ENCODE data around the gene EIF3F. TPM values are rescaled to one million over a fixed set of nuclear protein-coding genes. Genes with fewer than 3 reads are reported as not detected.
A peak's percentile ranks its signal among the peaks of the same experiment; 100 is the strongest.

Gene EIF3F
- total and polyA plus RNA-seq, 2 of the 8 experiments (the other 6 are each of a cell fraction or from before 2014, with no cell fraction given), result 222 to 388 TPM

- ChIA-PET CTCF (ENCODE audit: partially characterized antibody) (interaction anchor here (1.0 to 31.7 kb wide), 6 partner anchors 8 to 42 kb away, joined by 3 to 1283 read pairs (median 24); partner anchors contain the start of gene TUB), POLR2A (ENCODE audit: partially characterized antibody) (no interaction called here)
- FAIRE-seq (no peak), DNase-seq (ENCODE audit: low read depth in 1 of 2, low spot score in 2 of 2) (peak in 1 of 2 experiments; percentile 24)
- WGBS, 2 experiments (ENCODE audit: extremely low coverage in 1 of 2, insufficient coverage in 1 of 2, insufficient read length in 1 of 2, insufficient replicate concordance in 2 of 2, low coverage in 1 of 2, low lambda C conversion rate in 2 of 2, missing lambda C conversion rate in 1 of 2), result 94% methylated on average over 3 of the region's 3 CpGs; no CpG with 5 or more reads in 1 of the 2 experiments
- Histone ChIP-seq H4K8ac (ENCODE audit: extremely low read depth, insufficient read depth, low read length) (no peak overlapping the region), H3K23ac (ENCODE audit: insufficient read length) (no peak overlapping the region), H2BK120ac (replicated peaks; ENCODE audit: low read depth, low read length) (no peak overlapping the region), H3K36me3 (ENCODE audit: control insufficient read depth in 2 of 4, insufficient read depth in 4 of 4, low read length in 3 of 4) (no peaks in the 10 kb centered on the region), H3K9ac (replicated peaks in 1 of 4; ENCODE audit: extremely low read depth in 1 of 4, low read depth in 3 of 4, low read length in 3 of 4) (no peak overlapping the region), H2AK5ac (ENCODE audit: low read depth, low read length) (no peak overlapping the region), H3K56ac (replicated peaks; ENCODE audit: insufficient read length, low read depth, low read length) (no peak overlapping the region), H3K14ac (ENCODE audit: insufficient read length) (no peak overlapping the region), H4K20me1 (replicated peaks in 1 of 2; ENCODE audit: control insufficient read depth in 1 of 2, insufficient read depth in 2 of 2, low read length in 2 of 2) (no peaks in the 10 kb centered on the region), H3K9me3 (ENCODE audit: insufficient read depth in 2 of 2, low read depth in 1 of 2, low read length in 1 of 2) (no peaks in the 10 kb centered on the region), H2BK15ac (ENCODE audit: low read length) (no peak overlapping the region), H2BK20ac (ENCODE audit: low read length) (no peak overlapping the region; the same call in 1 of the 2 replicates), H2BK12ac (ENCODE audit: low read depth, low read length) (no peak overlapping the region), H3K79me2 (ENCODE audit: control insufficient read depth in 1 of 2, insufficient read depth in 2 of 2, low read length in 2 of 2) (no peaks in the 10 kb centered on the region), H2BK5ac (ENCODE audit: low read depth, low read length) (no peak overlapping the region), H3K18ac (ENCODE audit: extremely low read depth, low read length) (no peak overlapping the region), H3K4me1 (replicated peaks in 1 of 4; ENCODE audit: control insufficient read depth in 3 of 4, insufficient read depth in 4 of 4, low read length in 3 of 4) (no peaks in the 10 kb centered on the region), H4K5ac (ENCODE audit: insufficient read length, low read depth, low read length) (no peak overlapping the region), H3K27ac (ENCODE audit: low read depth, low read length) (no peak overlapping the region), H3K4ac (replicated peaks; ENCODE audit: insufficient read length, low read depth, low read length) (no peak overlapping the region), H3K79me1 (ENCODE audit: low read depth, low read length) (no peaks in the 10 kb centered on the region), H3K4me3 (ENCODE audit: extremely low read depth in 1 of 4, insufficient read depth in 2 of 4, low read depth in 3 of 4, low read length in 4 of 4) (no peak overlapping the region), H4K91ac (replicated peaks; ENCODE audit: insufficient read length, low read length) (no peak overlapping the region), H2AFZ (ENCODE audit: low read length) (no peak overlapping the region), H3K27me3 (replicated peaks in 1 of 4; ENCODE audit: control insufficient read depth in 3 of 4, extremely low read depth in 1 of 4, insufficient read depth in 3 of 4, low read length in 3 of 4) (no peaks in the 10 kb centered on the region), H3K23me2 (ENCODE audit: low read depth, low read length) (no peaks in the 10 kb centered on the region), H3K4me2 (ENCODE audit: insufficient read depth in 1 of 2, low read depth in 2 of 2, low read length in 2 of 2) (no peak overlapping the region)
- TF ChIP-seq EP300 (IDR thresholded peaks at IDR 0.05; ENCODE audit: borderline replicate concordance in 1 of 2, low read depth in 2 of 2, low read length in 2 of 2), result no peak
- TF ChIP-seq TAF1 (IDR thresholded peaks at IDR 0.05; ENCODE audit: low read depth, low read length), result no peak
- no peak for TF ChIP-seq SIN3A (conservative IDR thresholded peaks at IDR 0.05 in 1 of 2, IDR thresholded peaks at IDR 0.05 in 1 of 2; ENCODE audit: low read depth in 1 of 2, low read length in 2 of 2)
- no peak for TF ChIP-seq POU5F1 (IDR thresholded peaks at IDR 0.05; ENCODE audit: low read depth, low read length)
- TF ChIP-seq SRF (IDR thresholded peaks at IDR 0.05; ENCODE audit: low read depth, low read length), result no peak
- TF ChIP-seq CBX5 (IDR thresholded peaks at IDR 0.05; ENCODE audit: low read depth, low read length), result no peak
- no peak for TF ChIP-seq RNF2 (IDR thresholded peaks at IDR 0.05; ENCODE audit: borderline replicate concordance, low read depth, low read length, missing control alignments, poor library complexity, severe bottlenecking)
- TF ChIP-seq PHF8 (conservative IDR thresholded peaks at IDR 0.05; ENCODE audit: low read depth, low read length), result no peak
- no peak for TF ChIP-seq CBX8 (IDR thresholded peaks at IDR 0.05; ENCODE audit: borderline replicate concordance, low read depth, low read length)
- TF ChIP-seq SUZ12 (IDR thresholded peaks at IDR 0.05; ENCODE audit: low read length), result no peak
- no peak for TF ChIP-seq HDAC6 (IDR thresholded peaks at IDR 0.05; ENCODE audit: low read depth, low read length)
- TF ChIP-seq BACH1 (IDR thresholded peaks at IDR 0.05; ENCODE audit: low read length), result no peak
- no peak for TF ChIP-seq EZH2 (IDR thresholded peaks at IDR 0.05; ENCODE audit: low read depth, low read length, severe bottlenecking)
- TF ChIP-seq TAF7 (optimal IDR thresholded peaks at IDR 0.05; ENCODE audit: borderline replicate concordance, low read depth, low read length), result no peak
Measured at GRCh38 chr11:8049084-8049483, 61.9 kb downstream of the EIF3F start.

Data from H1 (cell line).